A673 (cell line): ENCODE data around the gene LTN1. TPM values are rescaled to one million over a fixed set of nuclear protein-coding genes. Genes with fewer than 3 reads are reported as not detected.

ENCODE experiments used
- BruUV-seq: library from RNA; stranded (reverse); fragments of 400-500 nt; replicated peaks from 2 replicates; lab custom pipeline; 2021; lab: Mats Ljungman, UMichigan
- CTCF ChIA-PET: fragments of 300-600 bp; sonication (Branson Sonifier 250); formaldehyde crosslinking; loops from one replicate; lab custom pipeline; 2022; ENCODE audit warnings: antibody characterized with exemption; lab: Charles Lee
- POLR2A ChIA-PET: fragments of 300-600 bp; sonication (Branson Sonifier 250); formaldehyde crosslinking; loops from one replicate; lab custom pipeline; 2022; ENCODE audit warnings: antibody characterized with exemption; ENCODE audit not compliant: low non-redundant PET; lab: Charles Lee
- DNase-seq: peaks from one replicate; pipeline ENCODE4 v3.0.0-alpha.2; 2015; ENCODE audit warnings: low spot score
- H3K27ac ChIP-seq: fragments of 200-600 bp; sonication (generic); 2 replicates; pipeline ENCODE4 v1.5.1; 2016; ENCODE audit warnings: mixed run types, low read depth, mild to moderate bottlenecking, mixed read lengths, antibody characterized with exemption, low read length; ENCODE audit not compliant: poor library complexity, severe bottlenecking
- H3K27me3 ChIP-seq: fragments of 200-600 bp; sonication (generic); replicated peaks from 2 replicates; pipeline ENCODE4 v1.6.1; 2017; ENCODE audit warnings: mixed run types, low read depth, mild to moderate bottlenecking, mixed read lengths, antibody characterized with exemption, low read length; ENCODE audit not compliant: insufficient read depth, poor library complexity
- H3K36me3 ChIP-seq: fragments of 200-600 bp; sonication (generic); 2 replicates; pipeline ENCODE4 v1.6.1; 2016; ENCODE audit warnings: mixed run types, mild to moderate bottlenecking, mixed read lengths, antibody characterized with exemption, low read length; ENCODE audit not compliant: insufficient read depth, poor library complexity, severe bottlenecking
- H3K4me1 ChIP-seq: fragments of 200-600 bp; sonication (generic); 2 replicates; pipeline ENCODE4 v1.6.1; 2017; ENCODE audit warnings: mixed run types, mild to moderate bottlenecking, mixed read lengths, antibody characterized with exemption, low read length; ENCODE audit not compliant: insufficient read depth, poor library complexity, severe bottlenecking
- H3K4me3 ChIP-seq: fragments of 200-600 bp; sonication (generic); 2 replicates; pipeline ENCODE4 v1.5.1; 2016; ENCODE audit warnings: low read depth, mixed run types, mild to moderate bottlenecking, mixed read lengths, low read length; ENCODE audit not compliant: poor library complexity, severe bottlenecking
- H3K9me3 ChIP-seq: fragments of 200-600 bp; sonication (generic); 2 replicates; pipeline ENCODE4 v1.6.1; 2016; ENCODE audit warnings: mixed run types, low read depth, mild to moderate bottlenecking, mixed read lengths, antibody characterized with exemption, low read length; ENCODE audit not compliant: poor library complexity, severe bottlenecking
- EZH2 ChIP-seq: fragments of 200-600 bp; sonication (generic); IDR thresholded peaks from 2 replicates; pipeline ENCODE4 v1.6.1; 2017; ENCODE audit warnings: borderline replicate concordance, low read depth, mild to moderate bottlenecking, mixed read lengths, antibody characterized with exemption, low read length; ENCODE audit not compliant: poor library complexity, severe bottlenecking
- intact Hi-C: fragments of 100-400 bp; cut with micrococcal nuclease; formaldehyde crosslinking; loops from one replicate; pipeline ENCODE4 v1.10.0; 2022; ENCODE audit not compliant: unreplicated experiment
- total RNA-seq: library from RNA; stranded (reverse); gene quantifications from 2 replicates; pipeline ENCODE4 v1.2.3, GENCODE V29; 2021
- TF ChIP-seq, protein P1 (sequence below): fragments of 300-800, 200-600 bp; sonication (generic); conservative IDR thresholded peaks from 2 replicates; pipeline ENCODE4 v1.5.1; 2017; ENCODE audit warnings: low read depth, mild to moderate bottlenecking, antibody characterized with exemption, low read length, moderate library complexity, mixed read lengths

The LTN1 gene
- total RNA-seq, 1 experiment from 2014 or later, result 25.3 TPM

DNA sequence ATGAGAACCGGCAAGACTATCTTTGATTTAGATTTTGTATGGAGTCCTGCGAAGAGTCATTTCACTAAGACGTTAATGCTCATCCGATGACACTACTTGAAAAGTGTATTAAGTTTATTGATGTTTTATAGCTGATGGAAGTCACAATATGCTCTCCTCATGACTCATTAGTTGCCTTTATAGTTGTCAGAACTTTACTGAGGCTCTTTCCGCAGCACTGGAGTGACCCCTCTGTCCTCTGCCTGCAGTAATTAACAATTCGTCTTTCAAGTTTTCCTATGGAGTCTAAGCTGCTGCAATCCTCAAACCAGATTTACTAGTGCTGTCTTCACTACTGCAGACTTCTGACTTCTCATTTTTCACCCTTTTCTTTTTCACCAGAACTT is 32.6 kb upstream of the LTN1 start:
- peak overlapping the region; percentile 74 for H3K4me3 ChIP-seq
- DNase-seq, result no peak
- no peak for TF ChIP-seq EZH2
- TF ChIP-seq, protein P1, sequence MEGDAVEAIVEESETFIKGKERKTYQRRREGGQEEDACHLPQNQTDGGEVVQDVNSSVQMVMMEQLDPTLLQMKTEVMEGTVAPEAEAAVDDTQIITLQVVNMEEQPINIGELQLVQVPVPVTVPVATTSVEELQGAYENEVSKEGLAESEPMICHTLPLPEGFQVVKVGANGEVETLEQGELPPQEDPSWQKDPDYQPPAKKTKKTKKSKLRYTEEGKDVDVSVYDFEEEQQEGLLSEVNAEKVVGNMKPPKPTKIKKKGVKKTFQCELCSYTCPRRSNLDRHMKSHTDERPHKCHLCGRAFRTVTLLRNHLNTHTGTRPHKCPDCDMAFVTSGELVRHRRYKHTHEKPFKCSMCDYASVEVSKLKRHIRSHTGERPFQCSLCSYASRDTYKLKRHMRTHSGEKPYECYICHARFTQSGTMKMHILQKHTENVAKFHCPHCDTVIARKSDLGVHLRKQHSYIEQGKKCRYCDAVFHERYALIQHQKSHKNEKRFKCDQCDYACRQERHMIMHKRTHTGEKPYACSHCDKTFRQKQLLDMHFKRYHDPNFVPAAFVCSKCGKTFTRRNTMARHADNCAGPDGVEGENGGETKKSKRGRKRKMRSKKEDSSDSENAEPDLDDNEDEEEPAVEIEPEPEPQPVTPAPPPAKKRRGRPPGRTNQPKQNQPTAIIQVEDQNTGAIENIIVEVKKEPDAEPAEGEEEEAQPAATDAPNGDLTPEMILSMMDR, result no peak
- POLR2A ChIA-PET, result interaction anchor here (0.6 to 1.1 kb wide), 2 partner anchors 23 to 424 kb away, joined by 4 read pairs; no protein-coding TSS in a partner anchor
- peaks cover 5% of the 10 kb centered on the region for H3K4me1 ChIP-seq
- TSS peak; percentile 53 for BruUV-seq
- peak overlapping the region; percentile 97 for H3K27ac ChIP-seq
- H3K9me3 ChIP-seq, result no peaks in the 10 kb centered on the region
- no peaks in the 10 kb centered on the region for H3K27me3 ChIP-seq
- intact Hi-C loops, result no loop called here
- CTCF ChIA-PET, result no interaction called here
- peaks cover 5% of the 10 kb centered on the region for H3K36me3 ChIP-seq

DNA sequence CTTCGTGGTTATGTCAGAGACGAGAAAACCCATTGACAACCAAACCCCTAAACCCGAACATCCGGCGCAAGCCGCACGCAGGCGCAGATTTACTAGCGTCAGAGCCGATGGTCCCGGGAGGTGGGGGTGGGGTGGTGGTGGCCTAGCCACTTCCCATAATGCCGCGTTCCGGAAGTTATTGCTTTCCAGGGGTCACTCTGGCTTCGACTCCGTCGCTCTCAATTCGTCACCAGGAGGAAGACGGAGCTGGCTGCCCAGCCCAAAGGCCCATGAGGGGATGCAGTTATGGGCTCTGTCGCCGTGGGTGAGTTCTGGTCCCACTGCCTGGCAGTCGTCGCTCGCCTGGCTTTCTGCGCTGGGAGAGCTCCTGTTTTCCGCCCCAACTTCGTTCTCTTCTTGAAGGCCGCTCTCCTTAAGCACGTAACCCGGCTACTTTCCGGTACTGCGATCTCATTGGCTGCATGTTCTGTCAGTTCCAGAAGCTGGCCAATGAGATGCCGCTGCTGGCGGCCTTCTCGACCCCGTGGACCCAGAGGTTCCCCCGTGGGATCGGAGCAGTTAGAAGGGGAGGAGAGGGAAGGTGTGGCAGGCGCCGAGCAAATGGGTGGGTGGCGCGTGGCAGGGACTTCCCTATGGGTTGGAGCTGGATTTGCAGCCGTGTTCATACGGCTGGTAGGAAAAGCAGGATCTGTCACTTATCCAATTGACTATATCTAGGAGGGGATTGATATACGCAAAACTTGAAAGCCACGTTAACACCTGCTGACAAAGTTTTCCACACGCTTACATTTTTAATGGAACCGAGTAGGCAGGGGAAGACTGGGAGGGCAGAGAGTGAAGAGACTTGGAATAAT is 32.0 kb upstream of the LTN1 start, which contains the start of gene USP16:
TSS of gene USP16 (plus strand) at position 195 of the 854 bp plus-strand sequence. CDS start 3,246 bp downstream, outside the sequence.
- CTCF ChIA-PET, result no interaction called here
- Histone ChIP-seq H3K27ac (peak within 1 kb of the TSS; percentile 97), H3K9me3 (no peaks in the 10 kb centered on the region), H3K4me3 (peak within 1 kb of the TSS; percentile 74), H3K27me3 (no peaks in the 10 kb centered on the region), H3K4me1 (peaks cover 8% of the 10 kb centered on the region), H3K36me3 (no peaks in the 10 kb centered on the region)
- intact Hi-C loops, result no loop called here
- BruUV-seq, result no TSS peak
- no peak for TF ChIP-seq EZH2
- TF ChIP-seq, protein P1, result no peak
- DNase-seq, result peak; percentile 98
- POLR2A ChIA-PET, result interaction anchor here (0.6 to 1.1 kb wide), 4 partner anchors 12 to 424 kb away, joined by 3 to 4 read pairs (median 4); no protein-coding TSS in a partner anchor

DNA sequence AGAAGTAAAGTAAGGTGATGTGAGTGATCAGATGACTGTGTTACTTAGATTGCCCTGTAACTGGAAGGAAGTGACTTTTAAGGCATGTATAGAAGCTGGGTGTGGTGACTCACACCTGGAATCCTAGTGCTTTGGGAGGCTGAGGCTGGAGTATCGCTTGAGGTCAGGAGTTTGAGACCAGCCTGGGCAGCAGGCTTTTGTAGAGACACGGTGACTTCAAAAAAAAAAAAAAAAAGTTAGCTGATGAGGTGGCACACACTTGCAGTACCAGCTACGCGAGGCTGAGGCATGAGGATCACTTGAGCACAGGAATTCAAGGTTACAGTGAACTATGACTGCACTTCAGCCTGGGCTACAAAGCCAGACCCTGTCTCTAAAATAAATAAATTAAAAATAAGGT is 29.5 kb upstream of the LTN1 start:
- no peaks in the 10 kb centered on the region for H3K36me3 ChIP-seq
- intact Hi-C loops, result no loop called here
- no peak for DNase-seq
- ChIA-PET CTCF (no interaction called here), POLR2A (no interaction called here)
- peaks cover 9% of the 10 kb centered on the region for H3K4me1 ChIP-seq
- H3K27ac ChIP-seq, result no peak overlapping the region
- H3K27me3 ChIP-seq, result no peaks in the 10 kb centered on the region
- H3K4me3 ChIP-seq, result no peak overlapping the region
- H3K9me3 ChIP-seq, result no peaks in the 10 kb centered on the region
- no peak for TF ChIP-seq EZH2
- TF ChIP-seq, protein P1, result no peak
- no TSS peak for BruUV-seq
